H1 (cell line): ENCODE measurements around the gene RAMP3. TPM values are rescaled to one million over a fixed set of nuclear protein-coding genes. Genes with fewer than 3 reads are reported as not detected.

ENCODE experiments used
- EZH2 ChIP-seq: fragments of 200-600 bp; sonication (generic); IDR thresholded peaks from 2 replicates; pipeline ENCODE4 v1.7.1; 2012; ENCODE audit warnings: low read depth, mild to moderate bottlenecking, moderate library complexity, low read length, inconsistent platforms; ENCODE audit not compliant: severe bottlenecking
- RXRA ChIP-seq: IDR thresholded peaks from 2 replicates; pipeline ENCODE4 v1.6.1; 2011; ENCODE audit warnings: low read depth, mild to moderate bottlenecking, low read length, moderate library complexity; ENCODE audit not compliant: insufficient read depth
- SIX5 ChIP-seq: IDR thresholded peaks from 2 replicates; pipeline ENCODE4 v1.6.1; 2011; ENCODE audit warnings: mild to moderate bottlenecking, low read depth, low read length
- SUZ12 ChIP-seq: fragments of 200-600 bp; sonication (generic); IDR thresholded peaks from 2 replicates; pipeline ENCODE4 v1.6.1; 2012; ENCODE audit warnings: mild to moderate bottlenecking, inconsistent platforms, low read length, moderate library complexity, mixed read lengths
- TAF1 ChIP-seq: IDR thresholded peaks from 2 replicates; pipeline ENCODE4 v1.6.1; 2011; ENCODE audit warnings: mild to moderate bottlenecking, low read depth, low read length
- TCF12 ChIP-seq: IDR thresholded peaks from 2 replicates; pipeline ENCODE4 v1.6.1; 2011; ENCODE audit warnings: low read depth, mild to moderate bottlenecking, low read length
- TEAD4 ChIP-seq: IDR thresholded peaks from 2 replicates; pipeline ENCODE4 v1.6.1; 2012; ENCODE audit warnings: low read depth, low read length, inconsistent platforms, mixed read lengths
- polyA plus RNA-seq, 7 experiments: library from polyadenylated mRNA; depleted of rRNA in 3 of 7; stranded (reverse) in 5 of 7; unstranded in 2 of 7; fragments of >200 nt in 5 of 7; fragments of 200-250 nt in 2 of 7; gene quantifications; 1 replicate in 5 of 7; 2 replicates in 1 of 7; 4 replicates in 1 of 7; pipeline versions ENCODE4 v1.2.1 to v1.2.3, GENCODE V29; 2011 to 2013; ENCODE audit warnings: missing spikeins in 2 of 7, mixed read lengths in 2 of 7
- total RNA-seq: library from RNA; stranded (reverse); fragmentation: NEBNext Ultra II Directional; extraction: Animal tissue kit (Norgen Biotek cat#: 25700); gene quantifications from 2 replicates; pipeline ENCODE4 v1.2.1, GENCODE V29; 2021

The RAMP3 gene
- total and polyA plus RNA-seq, 2 of the 8 experiments (the other 6 are each of a cell fraction or from before 2014, with no cell fraction given): 0.88 to 0.98 TPM

DNA sequence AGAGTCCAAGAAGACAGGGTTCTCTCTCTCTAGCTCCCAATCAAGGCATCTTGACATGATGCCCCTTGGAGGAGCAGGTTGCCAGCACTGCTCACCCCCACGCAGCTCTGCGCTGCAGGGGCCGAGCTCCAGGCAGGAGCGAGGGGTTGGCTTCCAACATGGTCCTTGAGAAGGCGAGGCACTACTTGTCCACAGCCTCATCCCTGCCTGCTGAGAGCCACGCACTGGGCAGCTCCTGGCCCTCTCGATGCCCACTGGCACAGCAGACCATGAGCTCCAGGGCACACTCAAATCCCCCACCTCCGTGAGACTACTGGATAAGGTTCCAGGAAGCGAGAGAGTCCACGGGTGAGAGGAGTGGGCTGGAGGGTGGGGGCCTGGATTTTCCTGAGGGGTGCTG is 31.1 kb downstream of the RAMP3 start (continued):
- TF ChIP-seq EZH2: no peak
- no peak for TF ChIP-seq SUZ12
- no peak for TF ChIP-seq RXRA
- TF ChIP-seq SIX5: no peak
- no peak for TF ChIP-seq TCF12
- no peak for TF ChIP-seq TAF1
- TF ChIP-seq TEAD4: no peak
